K562 (cell line): ENCODE results near the gene CREBL2. TPM values are rescaled to one million over a fixed set of nuclear protein-coding genes. Genes with fewer than 3 reads are reported as not detected.

Source experiments
- ATAC-seq: fragments of 200-7000 bp; cut with Tn5 transposase; 3 replicates; pipeline ENCODE4 v1.9.1; 2020; ENCODE audit warnings: moderate library complexity
- BruUV-seq: library from RNA; stranded (reverse); fragments of 400-500 nt; replicated peaks from 2 replicates; lab custom pipeline; 2021; lab: Mats Ljungman, UMichigan
- CTCF ChIA-PET: fragments of 300-600 bp; formaldehyde crosslinking; extraction: SDS; loops from one replicate; lab custom pipeline; 2021; ENCODE audit warnings: low intra/inter-chr PET ratio; lab: Yijun Ruan, JAX
- POLR2A ChIA-PET: fragments of 300-600, 350-650 bp; sonication (Branson Sonifier 250); formaldehyde crosslinking; extraction: SDS; loops from one replicate; lab custom pipeline; 2021; ENCODE audit warnings: antibody characterized with exemption, inconsistent platforms; lab: Yijun Ruan, JAX
- DNase-seq, 4 experiments: peaks; one replicate each; pipeline versions ENCODE4 v3.0.0 to v3.0.0-alpha.2; 2011 to 2018; ENCODE audit warnings: low spot score in 3 of 4, mixed read lengths in 3 of 4; ENCODE audit errors: extremely low read depth in 1 of 4
- FAIRE-seq: peaks from 2 replicates; lab custom pipeline; 2011; peaks lifted over from hg19 to GRCh38; lab: Jason Lieb, UNC
- H2AFZ ChIP-seq: 2 replicates; pipeline ENCODE4 v1.6.0; 2011; ENCODE audit warnings: low read depth, low read length, control low read depth, inconsistent platforms
- H3K27ac ChIP-seq: fragments of 200-600 bp; 3 replicates; pipeline ENCODE4 v1.8.0; 2011; ENCODE audit warnings: low read depth, mild to moderate bottlenecking, control low read depth, inconsistent platforms, low read length, moderate library complexity, mixed read lengths; ENCODE audit errors: extremely low read depth
- H3K27me3 ChIP-seq, 2 experiments: fragments of 300-600 bp in 1 of 2; 2 replicates in 1 of 2; 3 replicates in 1 of 2; pipeline versions ENCODE4 v1.6.0 to v1.8.0; 2011; ENCODE audit warnings: inconsistent platforms in 2 of 2, low read length in 2 of 2, mild to moderate bottlenecking in 1 of 2, mixed read lengths in 1 of 2, moderate library complexity in 1 of 2; ENCODE audit not compliant: control insufficient read depth in 2 of 2, insufficient read depth in 2 of 2
- H3K36me3 ChIP-seq: fragments of 300-600 bp; 3 replicates; pipeline ENCODE4 v1.8.0; 2011; ENCODE audit warnings: mild to moderate bottlenecking, low read length, inconsistent platforms; ENCODE audit not compliant: control insufficient read depth, insufficient read depth
- H3K4me1 ChIP-seq, 2 experiments: fragments of 200-600 bp in 1 of 2; replicated peaks in 1 of 2; 2 replicates in 1 of 2; 3 replicates in 1 of 2; pipeline versions ENCODE4 v1.5.1 to v1.8.0; 2011; ENCODE audit warnings: inconsistent platforms in 2 of 2, low read length in 2 of 2, mild to moderate bottlenecking in 1 of 2, mixed read lengths in 1 of 2, moderate library complexity in 1 of 2; ENCODE audit not compliant: control insufficient read depth in 2 of 2, insufficient read depth in 2 of 2
- H3K4me2 ChIP-seq: 2 replicates; pipeline ENCODE4 v1.6.1; 2011; ENCODE audit warnings: low read length, control low read depth, inconsistent platforms, mixed read lengths; ENCODE audit not compliant: insufficient read depth
- H3K4me3 ChIP-seq: fragments of 200-600 bp; sonication (generic), shearing (Covaris generic); 2 replicates; pipeline ENCODE4 v1.5.1; 2016; ENCODE audit warnings: control low read depth, inconsistent platforms
- H3K79me2 ChIP-seq: fragments of 200-600 bp; 3 replicates; pipeline ENCODE4 v1.8.0; 2011; ENCODE audit warnings: low read length, inconsistent platforms; ENCODE audit not compliant: control insufficient read depth, insufficient read depth
- H3K9ac ChIP-seq, 2 experiments: 2 replicates each; pipeline versions ENCODE4 v1.6.0 to v1.6.1; 2011; ENCODE audit warnings: low read depth in 2 of 2, low read length in 2 of 2, control low read depth in 1 of 2, inconsistent platforms in 1 of 2, mild to moderate bottlenecking in 1 of 2, mixed read lengths in 1 of 2; ENCODE audit not compliant: insufficient read depth in 1 of 2
- H3K9me1 ChIP-seq: one replicate; pipeline ENCODE4 v1.6.0; 2011; ENCODE audit warnings: inconsistent platforms, mild to moderate bottlenecking, low read length, moderate library complexity; ENCODE audit not compliant: control insufficient read depth, insufficient read depth
- H3K9me3 ChIP-seq: replicated peaks from 2 replicates; pipeline ENCODE4 v1.5.1; 2011; ENCODE audit warnings: low read depth, low read length, inconsistent platforms; ENCODE audit not compliant: control insufficient read depth, insufficient read depth
- H4K20me1 ChIP-seq: replicated peaks from 2 replicates; pipeline ENCODE4 v1.6.1; 2011; ENCODE audit warnings: low read length, inconsistent platforms, mixed read lengths; ENCODE audit not compliant: control insufficient read depth, insufficient read depth
- E2F5 ChIP-seq: sonication (generic); formaldehyde crosslinking; IDR thresholded peaks from 2 replicates; pipeline ENCODE4 v1.8.0; 2022; ENCODE audit warnings: mild to moderate bottlenecking, missing genetic modification reagents
- FOXK1 ChIP-seq: sonication (generic); formaldehyde crosslinking; IDR thresholded peaks from 2 replicates; pipeline ENCODE4 v1.8.0; 2022; ENCODE audit warnings: missing genetic modification reagents, mild to moderate bottlenecking, borderline replicate concordance
- GMEB1 ChIP-seq: fragments of 250-450 bp; sonication (Bioruptor Pico); IDR thresholded peaks from 2 replicates; pipeline ENCODE4 v1.4.0; 2020; ENCODE audit warnings: mild to moderate bottlenecking
- HOXB6 ChIP-seq: fragments of 250-450 bp; sonication (Bioruptor Pico); IDR thresholded peaks from 2 replicates; pipeline ENCODE4 v1.5.1; 2022; ENCODE audit warnings: mild to moderate bottlenecking, borderline replicate concordance
- MIER1 ChIP-seq: fragments of 450-650 bp; IDR thresholded peaks from 2 replicates; pipeline ENCODE4 v1.6.1; 2016; ENCODE audit warnings: antibody characterized with exemption, mild to moderate bottlenecking, low read depth
- STAT6 ChIP-seq: sonication (generic); formaldehyde crosslinking; IDR thresholded peaks from 2 replicates; pipeline ENCODE4 v1.8.1; 2023; ENCODE audit warnings: mild to moderate bottlenecking, missing genetic modification reagents
- ZNF121 ChIP-seq: sonication (generic); formaldehyde crosslinking; conservative IDR thresholded peaks from 2 replicates; pipeline ENCODE4 v1.8.0; 2022; ENCODE audit warnings: missing genetic modification reagents
- ZNF589 ChIP-seq: fragments of 200-800 bp; sonication (Bioruptor generic); IDR thresholded peaks from 2 replicates; pipeline ENCODE4 v1.6.1; 2016; ENCODE audit warnings: low read depth, missing genetic modification characterization, missing compliant biosample characterization
- ZSCAN32 ChIP-seq: fragments of 450-650 bp; formaldehyde crosslinking; IDR thresholded peaks from 2 replicates; pipeline ENCODE4 v1.4.0; 2020; ENCODE audit warnings: mild to moderate bottlenecking, moderate library complexity
- WGBS: fragments of 100-300 bp; shearing (Covaris generic); methylation state at CpG from one replicate; pipeline ENCODE4 v1.1.6; 2016; ENCODE audit warnings: low coverage, mixed read lengths; ENCODE audit not compliant: insufficient coverage; ENCODE audit errors: missing lambda C conversion rate; 5-methylcytosine and 5-hydroxymethylcytosine counted together
- in situ Hi-C: fragments of 300-500 bp; cut with MboI; formaldehyde crosslinking; loops from 4 replicates; pipeline ENCODE4 v1.15.0; 2018; ENCODE audit warnings: inconsistent platforms, mixed read lengths
- intact Hi-C: fragments of 100-400 bp; cut with micrococcal nuclease; formaldehyde crosslinking; loops from 2 replicates; pipeline ENCODE4 v1.14.2; 2022
- polyA plus RNA-seq, 8 experiments: library from polyadenylated mRNA; depleted of rRNA in 4 of 8; stranded (reverse) in 5 of 8; unstranded in 3 of 8; fragments of >200 nt; fragmentation: Nextera tagmentation in 2 of 8; fragmentation: Illumina TruSeq in 1 of 8; extraction: Ambion mirVana in 2 of 8; extraction: Trizol in 1 of 8; gene quantifications; 2 replicates each; pipeline versions ENCODE4 v1.2.1 to v1.2.3, GENCODE V29; 2011 to 2014; ENCODE audit warnings: inconsistent platforms in 1 of 8, missing spikeins in 1 of 8
- total RNA-seq, 7 experiments: library from RNA; depleted of rRNA in 6 of 7; stranded (reverse); fragments of >200 nt in 6 of 7; fragmentation: Illumina TruSeq in 2 of 7; extraction: Trizol in 2 of 7; gene quantifications; 2 replicates each; pipeline versions ENCODE4 v1.2.1 to v1.2.3, GENCODE V29; 2011 to 2021; ENCODE audit warnings: low replicate concordance in 1 of 7

The CREBL2 gene
- total and polyA plus RNA-seq, 9 of the 15 experiments (the other 6 are each of a cell fraction or from before 2014, with no cell fraction given): 1.7 to 7.3 (median 5.2) TPM

GRCh38 chr12:12614342-12614741 is 2.7 kb downstream of the CREBL2 start:
- Histone ChIP-seq H3K9me3 (no peaks in the 10 kb centered on the region), H3K79me2 (no peaks in the 10 kb centered on the region), H3K4me3 (no peak overlapping the region), H3K9ac (no peak overlapping the region)
- POLR2A ChIA-PET: no interaction called here
- no peak for FAIRE-seq
- TF ChIP-seq FOXK1 (CRISPR knock-in tag) (no peak), ZNF121 (CRISPR knock-in tag) (peak; percentile 78; the same call in 1 of the 2 replicates)
- TF ChIP-seq, all 486 proteins: peak for 1
- H2AFZ ChIP-seq: no peak overlapping the region
- no peaks in the 10 kb centered on the region for H3K9me1 ChIP-seq
- ATAC-seq (no peak), DNase-seq (no peak)
- in situ Hi-C loops (no loop called here), intact Hi-C loops (loop anchor here (5.0 kb wide), 2 partner anchors 52 to 88 kb away; partner anchors contain the start of gene DUSP16)
- H4K20me1 ChIP-seq: no peaks in the 10 kb centered on the region
- WGBS: 44% methylated on average over 3 of the region's 4 CpGs
- H3K4me1 ChIP-seq: peaks cover 0 to 11% of the 10 kb centered on the region in 2 experiments; a peak in 2 of 5 replicates
- no peaks in the 10 kb centered on the region for H3K36me3 ChIP-seq
- no peak overlapping the region for H3K4me2 ChIP-seq
- no TSS peak for BruUV-seq
- CTCF ChIA-PET: no interaction called here
- H3K27me3 ChIP-seq: no peaks in the 10 kb centered on the region
- no peak overlapping the region for H3K27ac ChIP-seq

GRCh38 chr12:12616512-12617310 is 5.0 kb downstream of the CREBL2 start:
- no peak for ATAC-seq
- H3K27ac ChIP-seq: no peak overlapping the region
- H3K79me2 ChIP-seq: no peaks in the 10 kb centered on the region
- no peaks in the 10 kb centered on the region for H4K20me1 ChIP-seq
- peaks cover 0 to 8% of the 10 kb centered on the region in 2 experiments; a peak in 2 of 5 replicates for H3K4me1 ChIP-seq
- FAIRE-seq: no peak
- WGBS: 51% methylated on average over 4 of the region's 4 CpGs
- no peak overlapping the region for H2AFZ ChIP-seq
- intact Hi-C loops: no loop called here
- no peak overlapping the region for H3K4me3 ChIP-seq
- CTCF ChIA-PET: no interaction called here
- H3K27me3 ChIP-seq: no peaks in the 10 kb centered on the region
- no TSS peak for BruUV-seq
- POLR2A ChIA-PET: interaction anchor here (0.6 kb wide), 1 partner anchor 231 kb away, joined by 4 read pairs; no protein-coding TSS in a partner anchor
- DNase-seq: no peak
- in situ Hi-C loops: no loop called here
- no peaks in the 10 kb centered on the region for H3K36me3 ChIP-seq
- no peak overlapping the region for H3K4me2 ChIP-seq
- no peaks in the 10 kb centered on the region for H3K9me3 ChIP-seq
- H3K9ac ChIP-seq: no peak overlapping the region
- no peaks in the 10 kb centered on the region for H3K9me1 ChIP-seq
- TF ChIP-seq GMEB1 (CRISPR knock-in tag): no peak
- no peak for TF ChIP-seq STAT6 (CRISPR knock-in tag)
- no peak for TF ChIP-seq E2F5 (CRISPR knock-in tag)
- TF ChIP-seq ZSCAN32 (CRISPR knock-in tag): no peak
- no peak for TF ChIP-seq HOXB6 (CRISPR knock-in tag)
- no peak for TF ChIP-seq MIER1
- TF ChIP-seq ZNF589: no peak
